PC-3 (cell line): ENCODE data around the gene TRIM40.

Experiments used
- EZH2 ChIP-seq: fragments of 300-600 bp; sonication (generic); IDR thresholded peaks from one replicate; pipeline ENCODE4 v1.6.1; 2017; ENCODE audit warnings: antibody characterized with exemption, mild to moderate bottlenecking, low read length; ENCODE audit not compliant: unreplicated experiment
- EZH2phosphoT487 ChIP-seq: fragments of 300-600 bp; sonication (generic); IDR thresholded peaks from 2 replicates; pipeline ENCODE4 v1.6.1; 2018; ENCODE audit warnings: mild to moderate bottlenecking, antibody characterized with exemption, low read length, borderline replicate concordance
- TF ChIP-seq, protein P1 (sequence below): fragments of 300-600 bp; sonication (generic); conservative IDR thresholded peaks from 2 replicates; pipeline ENCODE4 v1.5.1; 2017; ENCODE audit warnings: antibody characterized with exemption, low read depth, mild to moderate bottlenecking, low read length

DNA sequence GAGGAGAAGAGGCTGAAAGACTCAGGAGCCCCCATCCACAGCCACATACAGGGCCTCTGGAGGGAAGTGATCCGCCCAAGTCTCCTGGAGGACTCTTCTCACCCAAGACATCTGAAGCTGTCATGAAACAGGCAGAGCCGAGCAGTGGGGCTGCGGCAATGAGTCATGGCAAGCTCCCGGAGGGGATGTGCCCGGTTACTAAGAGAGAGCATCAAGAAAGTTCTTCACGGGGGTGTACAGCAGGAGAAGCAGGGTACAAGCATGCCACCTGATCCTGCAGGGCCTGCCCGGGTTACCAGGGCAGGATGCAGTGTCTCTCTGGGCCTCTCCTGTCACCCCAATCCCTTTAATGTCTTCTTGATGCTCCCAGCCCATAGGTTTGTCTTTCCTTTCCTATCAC lies 56.1 kb downstream of the TRIM40 start:
- TF ChIP-seq, protein P1, sequence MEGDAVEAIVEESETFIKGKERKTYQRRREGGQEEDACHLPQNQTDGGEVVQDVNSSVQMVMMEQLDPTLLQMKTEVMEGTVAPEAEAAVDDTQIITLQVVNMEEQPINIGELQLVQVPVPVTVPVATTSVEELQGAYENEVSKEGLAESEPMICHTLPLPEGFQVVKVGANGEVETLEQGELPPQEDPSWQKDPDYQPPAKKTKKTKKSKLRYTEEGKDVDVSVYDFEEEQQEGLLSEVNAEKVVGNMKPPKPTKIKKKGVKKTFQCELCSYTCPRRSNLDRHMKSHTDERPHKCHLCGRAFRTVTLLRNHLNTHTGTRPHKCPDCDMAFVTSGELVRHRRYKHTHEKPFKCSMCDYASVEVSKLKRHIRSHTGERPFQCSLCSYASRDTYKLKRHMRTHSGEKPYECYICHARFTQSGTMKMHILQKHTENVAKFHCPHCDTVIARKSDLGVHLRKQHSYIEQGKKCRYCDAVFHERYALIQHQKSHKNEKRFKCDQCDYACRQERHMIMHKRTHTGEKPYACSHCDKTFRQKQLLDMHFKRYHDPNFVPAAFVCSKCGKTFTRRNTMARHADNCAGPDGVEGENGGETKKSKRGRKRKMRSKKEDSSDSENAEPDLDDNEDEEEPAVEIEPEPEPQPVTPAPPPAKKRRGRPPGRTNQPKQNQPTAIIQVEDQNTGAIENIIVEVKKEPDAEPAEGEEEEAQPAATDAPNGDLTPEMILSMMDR: no peak
- no peak for TF ChIP-seq EZH2
- no peak for TF ChIP-seq EZH2phosphoT487
